GM13977 (cell line): ENCODE data around the gene LIMS1.

ENCODE experiments used
- DNase-seq: peaks from one replicate; pipeline ENCODE4 v3.0.0; 2012; ENCODE audit warnings: low spot score
- CTCF ChIP-seq: IDR thresholded peaks from 2 replicates; pipeline ENCODE4 v1.5.1; 2012; ENCODE audit warnings: mild to moderate bottlenecking, control low read depth; ENCODE audit not compliant: insufficient read depth; ENCODE audit errors: extremely low read depth, missing control alignments
- in situ Hi-C: fragments of 300-500 bp; cut with MboI; formaldehyde crosslinking; loops from one replicate; pipeline ENCODE4 v1.12.0; 2022; ENCODE audit warnings: low sequenced_read_pairs, low pct_unique_long_range_greater_than_20kb, mixed read lengths, inconsistent platforms; ENCODE audit not compliant: unreplicated experiment

LIMS1 gene

GRCh38 chr2:108630567-108631405, 96.5 kb downstream of the LIMS1 start:
- TF ChIP-seq CTCF = no peak
- DNase-seq = no peak
- in situ Hi-C loops = no loop called here

GRCh38 chr2:108632332-108633160, 98.3 kb downstream of the LIMS1 start:
- no peak for TF ChIP-seq CTCF
- in situ Hi-C loops = no loop called here
- DNase-seq = no peak

- in situ Hi-C loops = no loop called here
- no peak for TF ChIP-seq CTCF
- DNase-seq = no peak
Observed at GRCh38 chr2:108633409-108633808, 99.1 kb downstream of the LIMS1 start.

GRCh38 chr2:108634011-108634410, 99.7 kb downstream of the LIMS1 start:
- in situ Hi-C loops = no loop called here
- DNase-seq = no peak
- TF ChIP-seq CTCF = no peak

- TF ChIP-seq CTCF = no peak
- in situ Hi-C loops = no loop called here
- no peak for DNase-seq
Observed at GRCh38 chr2:108634576-108635160, 100.4 kb downstream of the LIMS1 start.

GRCh38 chr2:108635630-108636354, 101.5 kb downstream of the LIMS1 start:
- DNase-seq = no peak
- in situ Hi-C loops = no loop called here
- TF ChIP-seq CTCF = no peak
